Kidney epithelial cell (primary cell): ENCODE data around the gene TOR1A. TPM values are rescaled to one million over a fixed set of nuclear protein-coding genes. Genes with fewer than 3 reads are reported as not detected.
"Not testable (repeated sequence)": the region's sequence is repeated elsewhere in the genome, so short reads cannot be mapped to it uniquely, and the experiment has no call there.

ENCODE experiments used
- DNase-seq: peaks from one replicate; pipeline ENCODE4 v3.0.0-alpha.2; 2010; ENCODE audit warnings: low read depth
- H3K27me3 ChIP-seq: 2 replicates; pipeline ENCODE4 v1.6.0; 2011; ENCODE audit warnings: low read length; ENCODE audit not compliant: control insufficient read depth, insufficient read depth
- H3K36me3 ChIP-seq: 2 replicates; pipeline ENCODE4 v1.5.1; 2011; ENCODE audit warnings: low read length; ENCODE audit not compliant: control insufficient read depth, insufficient read depth
- H3K4me3 ChIP-seq: 2 replicates; pipeline ENCODE4 v1.5.1; 2011; ENCODE audit warnings: low read depth, mild to moderate bottlenecking, control low read depth, low read length
- CTCF ChIP-seq: IDR thresholded peaks from 2 replicates; pipeline ENCODE4 v1.5.1; 2011; ENCODE audit warnings: mild to moderate bottlenecking, moderate library complexity, low read length, control low read depth, inconsistent platforms; ENCODE audit not compliant: insufficient read depth, poor library complexity, severe bottlenecking
- total RNA-seq: library from RNA; depleted of rRNA; stranded (reverse); fragments of >200 nt; gene quantifications from 2 replicates; pipeline ENCODE4 v1.2.3, GENCODE V29; 2015

The TOR1A gene
- total RNA-seq, 1 donor from 2014 or later, result 52.4 TPM

DNA sequence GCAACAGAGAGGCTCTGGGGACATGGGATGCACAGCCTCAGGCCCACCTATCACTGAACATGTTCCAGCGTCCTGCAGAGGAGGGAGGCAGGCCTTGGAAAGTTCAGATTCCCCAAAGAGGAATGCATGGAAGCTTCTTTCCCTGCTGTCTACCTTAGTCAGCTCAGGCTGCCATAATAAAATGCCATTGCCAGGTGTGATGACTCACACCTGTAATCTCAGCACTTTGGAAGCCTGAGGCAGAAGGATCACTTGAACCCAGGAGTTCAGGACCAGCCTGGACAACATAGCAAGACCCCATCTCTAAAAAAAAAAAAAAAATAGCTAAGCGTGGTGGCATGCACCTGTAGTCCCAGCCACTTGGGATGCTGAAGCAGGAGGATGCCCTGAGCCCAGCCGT is 45.5 kb downstream of the TOR1A start:
- DNase-seq, result no peak
- Histone ChIP-seq H3K36me3 (no peaks in the 10 kb centered on the region), H3K27me3 (no peaks in the 10 kb centered on the region), H3K4me3 (no peak overlapping the region)
- TF ChIP-seq CTCF, result no peak

DNA sequence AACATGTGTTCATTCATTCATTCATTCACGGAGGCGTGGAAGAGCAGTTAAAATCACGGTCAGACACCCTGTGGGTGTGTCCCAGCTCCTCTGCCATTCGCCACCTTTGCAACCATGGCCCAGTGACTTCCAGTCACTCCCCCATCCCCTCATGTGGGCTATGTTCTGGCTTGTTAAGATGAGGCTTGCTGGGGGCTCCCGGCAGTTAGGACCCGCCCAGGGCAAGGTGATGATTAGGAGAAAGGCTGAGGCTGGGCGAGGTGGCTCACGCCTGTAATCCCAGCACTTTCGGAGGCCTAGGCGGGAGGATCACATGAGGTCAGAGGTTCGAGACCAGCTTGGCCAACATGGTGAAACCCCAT is 46.2 kb downstream of the TOR1A start:
- no peak for DNase-seq
- Histone ChIP-seq H3K4me3 (no peak overlapping the region), H3K27me3 (no peaks in the 10 kb centered on the region), H3K36me3 (no peaks in the 10 kb centered on the region)
- TF ChIP-seq CTCF, result no peak

- no peaks in the 10 kb centered on the region for H3K36me3 ChIP-seq
- peak; percentile 96 for DNase-seq
- H3K4me3 ChIP-seq, result no peak overlapping the region
- no peak for TF ChIP-seq CTCF
- H3K27me3 ChIP-seq, result no peaks in the 10 kb centered on the region
Observed at GRCh38 chr9:129776938-129777768, 46.8 kb downstream of the TOR1A start.

GRCh38 chr9:129776566-129776937 is 47.4 kb downstream of the TOR1A start:
- no peaks in the 10 kb centered on the region for H3K27me3 ChIP-seq
- no peak for TF ChIP-seq CTCF
- H3K36me3 ChIP-seq, result no peaks in the 10 kb centered on the region
- DNase-seq, result no peak
- H3K4me3 ChIP-seq, result no peak overlapping the region

- not testable (repeated sequence) for DNase-seq, H3K36me3 ChIP-seq, H3K4me3 ChIP-seq, H3K27me3 ChIP-seq
Observed at GRCh38 chr9:129776096-129776495, 47.8 kb downstream of the TOR1A start.

- TF ChIP-seq CTCF, result no peak
- no peaks in the 10 kb centered on the region for H3K36me3 ChIP-seq
- H3K27me3 ChIP-seq, result no peaks in the 10 kb centered on the region
- H3K4me3 ChIP-seq, result no peak overlapping the region
- no peak for DNase-seq
Observed at GRCh38 chr9:129775448-129775798, 48.5 kb downstream of the TOR1A start.
